GM18508 (cell line): ENCODE results near the gene ZBTB45.
"Not testable (repeated sequence)": the region's sequence is repeated elsewhere in the genome, so short reads cannot be mapped to it uniquely, and the experiment has no call there.

Experiments used
- ATAC-seq: cut with Tn5 transposase; IDR thresholded peaks from one replicate; pipeline ENCODE4 v1.9.1; 2021; ENCODE audit warnings: moderate number of reproducible peaks; ENCODE audit not compliant: insufficient read depth, unreplicated experiment

ZBTB45 gene

GRCh38 chr19:58542641-58543372, 23.2 kb upstream of the ZBTB45 start:
- not testable (repeated sequence) for ATAC-seq

GRCh38 chr19:58539169-58539559, 19.6 kb upstream of the ZBTB45 start:
- ATAC-seq = not testable (repeated sequence)

DNA sequence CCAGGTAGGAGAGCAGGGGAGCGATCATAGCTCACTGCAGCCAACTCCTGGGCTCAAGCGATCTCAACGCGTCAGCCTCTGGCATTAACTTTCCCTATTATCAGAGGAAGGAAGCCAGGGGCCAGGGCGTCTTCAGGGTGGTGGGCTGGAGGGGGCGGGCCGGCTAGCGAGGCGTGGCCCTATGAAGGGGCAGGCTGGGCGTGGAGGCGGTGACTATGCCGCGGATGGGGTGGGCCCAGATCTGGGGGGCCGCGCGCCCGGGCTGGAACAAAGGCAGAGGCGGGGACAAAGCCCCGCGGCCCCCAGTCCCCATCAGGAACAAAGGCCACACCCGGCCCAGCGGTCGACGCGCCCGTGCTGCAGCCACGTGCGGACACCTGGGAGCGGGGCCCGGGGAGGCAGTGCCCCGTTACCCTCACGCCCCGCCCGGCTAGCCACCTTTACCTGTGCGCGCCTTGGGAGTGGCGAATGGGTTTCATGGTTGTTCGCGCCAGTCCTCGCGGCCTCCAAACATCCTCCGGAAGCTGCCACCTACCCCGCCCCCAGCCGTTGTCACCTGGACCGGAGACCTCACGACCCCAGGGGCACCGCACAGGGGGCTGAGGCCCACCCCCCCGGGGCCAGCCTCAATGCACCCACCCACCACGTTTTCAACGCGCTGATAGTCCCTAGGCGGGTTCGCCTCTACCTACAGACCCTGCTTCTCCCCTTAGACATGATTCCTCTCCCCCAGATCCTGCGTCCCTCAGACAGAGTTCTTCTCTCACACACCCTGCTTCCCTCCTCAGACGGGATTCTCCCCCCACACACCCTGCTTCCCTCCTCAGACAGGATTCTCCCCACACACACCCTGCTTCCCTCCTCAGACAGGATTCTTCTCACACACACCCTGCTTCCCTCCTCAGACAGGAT, 18.9 kb upstream of the ZBTB45 start:
- ATAC-seq = no peak

DNA sequence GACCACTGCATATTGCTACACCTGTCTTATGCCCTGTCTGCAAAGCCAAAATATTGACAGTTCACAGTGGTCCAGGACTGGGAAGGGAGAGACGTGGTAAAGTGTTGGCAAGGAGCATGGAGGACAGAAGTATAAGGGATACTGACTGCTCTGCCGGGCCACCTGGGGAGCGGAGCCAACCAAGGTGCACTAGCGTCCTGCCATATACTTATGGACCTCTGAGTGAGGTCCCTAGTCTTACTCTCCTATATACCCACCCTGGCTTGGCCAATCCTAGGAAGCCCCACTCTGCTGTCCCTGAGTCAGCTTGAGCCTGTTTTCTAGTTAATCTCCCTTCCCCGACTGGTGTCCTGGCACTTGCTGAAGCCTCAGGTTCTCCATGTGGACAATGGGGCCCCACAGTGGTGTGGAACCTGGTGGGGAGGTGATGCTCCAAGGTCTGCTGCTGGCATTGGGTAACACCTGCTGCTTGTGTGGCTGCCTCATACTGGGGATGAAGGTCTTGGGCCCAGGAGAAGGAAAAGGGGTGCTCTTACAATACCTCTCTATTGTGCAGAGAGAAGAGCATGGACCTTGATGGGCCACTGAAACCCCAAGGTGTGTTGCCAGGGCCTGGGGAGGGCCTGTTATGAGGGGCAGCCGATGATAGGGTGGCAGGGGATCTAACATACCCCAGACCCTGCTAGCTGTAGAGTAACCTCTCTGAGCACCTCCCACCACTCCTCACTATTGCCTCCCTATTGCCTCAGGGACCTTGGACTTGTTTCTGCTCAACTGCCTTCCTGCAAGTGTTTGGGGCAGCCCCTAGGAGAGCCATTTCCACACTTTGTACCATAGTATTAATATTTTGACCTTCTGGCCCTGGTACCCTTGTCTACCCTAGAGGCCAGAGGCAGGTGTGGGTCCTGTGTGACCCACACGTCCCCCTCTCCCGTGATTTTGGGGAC, 17.5 kb upstream of the ZBTB45 start:
- no peak for ATAC-seq

GRCh38 chr19:58535857-58536256, 16.2 kb upstream of the ZBTB45 start:
- ATAC-seq = no peak

GRCh38 chr19:58531034-58531840, 11.6 kb upstream of the ZBTB45 start:
- ATAC-seq = no peak

DNA sequence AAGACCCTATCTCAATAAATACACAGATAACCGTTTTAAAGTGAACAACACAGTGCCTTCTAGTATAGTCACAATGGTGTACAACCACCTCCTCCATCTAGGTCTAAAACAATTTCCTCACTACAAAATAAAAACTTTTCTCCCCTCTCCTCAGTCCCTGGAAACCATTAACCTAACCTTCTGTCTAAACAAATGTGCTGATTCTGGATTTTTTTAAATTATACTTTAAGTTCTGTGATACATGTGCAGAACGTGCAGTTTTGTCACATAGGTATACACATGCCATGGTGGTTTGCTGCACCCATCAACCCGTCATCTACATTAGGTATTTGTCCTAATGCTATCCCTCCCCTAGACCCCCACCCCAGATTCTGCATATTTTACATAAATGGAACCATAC, 9.8 kb upstream of the ZBTB45 start:
- ATAC-seq = no peak

- no peak for ATAC-seq
Measured at GRCh38 chr19:58522709-58523108, 3.1 kb upstream of the ZBTB45 start.

- no peak for ATAC-seq
Measured at GRCh38 chr19:58521651-58522050, 2.0 kb upstream of the ZBTB45 start.

- ATAC-seq = no peak
Measured at GRCh38 chr19:58520257-58520599, 618 bp upstream of the ZBTB45 start.

GRCh38 chr19:58519087-58519354, 589 bp downstream of the ZBTB45 start:
- ATAC-seq = no peak

- no peak for ATAC-seq
Measured at GRCh38 chr19:58518256-58519086, 1.1 kb downstream of the ZBTB45 start.

DNA sequence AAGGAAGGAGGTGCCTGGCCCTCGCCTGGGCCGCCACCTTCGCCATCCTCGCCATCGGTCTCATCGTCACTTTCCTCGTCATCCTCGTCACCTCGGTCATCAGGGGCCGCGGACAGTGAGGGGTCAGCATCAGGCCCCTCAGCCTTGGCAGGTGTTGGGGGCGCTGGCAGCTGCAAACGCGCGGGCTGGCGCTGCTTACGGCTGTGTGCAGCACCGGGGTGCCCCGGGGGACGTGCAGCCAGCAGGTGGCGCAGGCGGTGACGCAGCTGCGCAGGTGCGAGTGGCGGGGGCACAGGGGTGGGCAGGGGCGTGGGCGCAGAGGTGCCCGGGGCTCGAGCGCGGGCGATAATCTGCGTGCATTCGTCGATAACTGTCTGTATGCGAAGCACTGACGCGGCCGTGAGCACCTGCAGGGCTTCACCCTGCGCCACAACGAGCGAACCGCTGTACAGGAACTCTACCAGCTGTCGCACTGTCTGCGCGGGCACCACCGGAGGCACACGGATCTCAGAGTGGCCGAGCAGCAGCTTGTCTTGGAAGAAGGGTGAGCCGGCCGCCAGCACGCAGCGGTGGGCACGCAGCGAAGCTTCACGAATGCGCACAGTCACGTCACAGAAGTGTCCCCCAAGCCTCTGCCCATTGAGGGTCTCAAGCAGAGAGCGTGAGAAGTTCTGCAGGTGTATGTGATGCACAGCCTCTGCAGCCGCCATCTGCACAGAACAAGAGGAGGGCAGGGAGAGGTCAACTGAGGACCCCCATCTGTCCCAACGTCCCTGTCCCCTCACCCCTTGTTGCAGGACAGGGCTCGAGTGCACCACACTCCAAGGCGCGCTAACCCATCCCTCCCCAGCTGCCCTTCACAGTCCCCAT, 2.4 kb downstream of the ZBTB45 start:
- ATAC-seq = no peak

GRCh38 chr19:58516246-58516836, 3.3 kb downstream of the ZBTB45 start:
- no peak for ATAC-seq

DNA sequence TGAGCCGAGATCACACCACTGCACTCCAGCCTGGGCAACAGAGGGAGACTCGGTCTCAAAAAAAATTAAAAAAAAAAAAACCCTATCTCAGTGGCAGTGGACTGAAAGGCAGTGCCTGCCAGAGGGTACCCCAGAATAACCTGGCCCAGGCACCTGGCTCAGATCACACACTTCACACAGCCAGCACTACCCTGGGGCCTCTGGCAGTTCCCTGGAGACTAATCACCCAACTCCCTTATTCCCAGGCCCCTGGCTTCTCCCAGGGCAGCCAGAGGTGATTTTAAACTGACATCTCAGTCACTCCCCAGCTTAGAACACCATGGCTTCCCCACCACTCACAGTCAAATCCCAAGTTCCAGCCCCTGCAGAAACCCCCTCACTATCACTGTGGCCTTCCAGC, 4.4 kb downstream of the ZBTB45 start:
- no peak for ATAC-seq

- ATAC-seq = no peak
Measured at GRCh38 chr19:58514564-58515022, 5.0 kb downstream of the ZBTB45 start.

GRCh38 chr19:58513694-58514563, 5.7 kb downstream of the ZBTB45 start:
- ATAC-seq = no peak
